Measurements from ENCODE around the gene COL6A2. TPM values are rescaled to one million over a fixed set of nuclear protein-coding genes. Genes with fewer than 3 reads are reported as not detected.

Gene COL6A2
- total and polyA plus RNA-seq, 2 experiments from 2014 or later, result 28.4 to 89.2 TPM

GRCh38 chr21:46138383-46138970 lies 40.6 kb downstream of the COL6A2 start:
- no peaks in the 10 kb centered on the region for H3K79me2 ChIP-seq (replicated peaks; ENCODE audit: insufficient read depth)
- DNase-seq (ENCODE audit: low spot score) (no peak), ATAC-seq (peak; percentile 42; the same call in 2 of the 3 replicates)
- Mint-ChIP-seq H3K4me1 (peaks cover 3% of the 10 kb centered on the region; the same call in 1 of the 3 replicates), H3K4me3 (no peak overlapping the region), H3K36me3 (ENCODE audit: low read depth) (peaks cover 9% of the 10 kb centered on the region), H3K27me3 (ENCODE audit: insufficient read depth, low read depth, poor library complexity) (peaks cover 3% of the 10 kb centered on the region), H3K27ac (no peak overlapping the region), H3K9me3 (no peaks in the 10 kb centered on the region)
- H3K9me2 ChIP-seq (ENCODE audit: insufficient read depth), result no peaks in the 10 kb centered on the region
- no peak overlapping the region for H3K4me2 ChIP-seq
- H3K27me3 ChIP-seq (ENCODE audit: insufficient read depth), result no peaks in the 10 kb centered on the region
- no peaks in the 10 kb centered on the region for H4K20me1 ChIP-seq (replicated peaks; ENCODE audit: insufficient read depth)
- no peak overlapping the region for H3K4me3 ChIP-seq
- no peaks in the 10 kb centered on the region for H3K36me3 ChIP-seq (ENCODE audit: insufficient read depth)
- no peak overlapping the region for H2AFZ ChIP-seq
- H3K27ac ChIP-seq (ENCODE audit: low read depth), result no peak overlapping the region
- TF ChIP-seq, protein P1, sequence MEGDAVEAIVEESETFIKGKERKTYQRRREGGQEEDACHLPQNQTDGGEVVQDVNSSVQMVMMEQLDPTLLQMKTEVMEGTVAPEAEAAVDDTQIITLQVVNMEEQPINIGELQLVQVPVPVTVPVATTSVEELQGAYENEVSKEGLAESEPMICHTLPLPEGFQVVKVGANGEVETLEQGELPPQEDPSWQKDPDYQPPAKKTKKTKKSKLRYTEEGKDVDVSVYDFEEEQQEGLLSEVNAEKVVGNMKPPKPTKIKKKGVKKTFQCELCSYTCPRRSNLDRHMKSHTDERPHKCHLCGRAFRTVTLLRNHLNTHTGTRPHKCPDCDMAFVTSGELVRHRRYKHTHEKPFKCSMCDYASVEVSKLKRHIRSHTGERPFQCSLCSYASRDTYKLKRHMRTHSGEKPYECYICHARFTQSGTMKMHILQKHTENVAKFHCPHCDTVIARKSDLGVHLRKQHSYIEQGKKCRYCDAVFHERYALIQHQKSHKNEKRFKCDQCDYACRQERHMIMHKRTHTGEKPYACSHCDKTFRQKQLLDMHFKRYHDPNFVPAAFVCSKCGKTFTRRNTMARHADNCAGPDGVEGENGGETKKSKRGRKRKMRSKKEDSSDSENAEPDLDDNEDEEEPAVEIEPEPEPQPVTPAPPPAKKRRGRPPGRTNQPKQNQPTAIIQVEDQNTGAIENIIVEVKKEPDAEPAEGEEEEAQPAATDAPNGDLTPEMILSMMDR (conservative IDR thresholded peaks at IDR 0.05; ENCODE audit: low read depth in 2 of 2), result no peak
- TF ChIP-seq EZH2 (IDR thresholded peaks at IDR 0.05; ENCODE audit: low read depth, unreplicated experiment) (no peak), ZNF114 (CRISPR knock-in tag; IDR thresholded peaks at IDR 0.05) (no peak), ZNF462 (CRISPR knock-in tag; IDR thresholded peaks at IDR 0.05) (no peak), POLR2AphosphoS5 (IDR thresholded peaks at IDR 0.05; ENCODE audit: low read depth) (no peak), REST (IDR thresholded peaks at IDR 0.05; ENCODE audit: unreplicated experiment) (no peak), NANOG (IDR thresholded peaks at IDR 0.05; ENCODE audit: borderline replicate concordance) (no peak), ETS1 (IDR thresholded peaks at IDR 0.05) (no peak), EZH2phosphoT487 (IDR thresholded peaks at IDR 0.05; ENCODE audit: unreplicated experiment) (no peak), STAT1 (IDR thresholded peaks at IDR 0.05; ENCODE audit: unreplicated experiment) (no peak), CREB1 (CRISPR knock-in tag; IDR thresholded peaks at IDR 0.05; ENCODE audit: low read depth) (no peak), JUNB (IDR thresholded peaks at IDR 0.05; ENCODE audit: unreplicated experiment) (no peak), ZNF331 (CRISPR knock-in tag; IDR thresholded peaks at IDR 0.05; ENCODE audit: low read depth) (no peak)
- no peaks in the 10 kb centered on the region for H3K4me1 ChIP-seq (ENCODE audit: insufficient read depth)
- no peaks in the 10 kb centered on the region for H3F3A ChIP-seq (replicated peaks; ENCODE audit: low read depth)

All from GM23338 (cell line).